SK-N-SH (cell line): Measurements from ENCODE around the gene RNF148. TPM values are rescaled to one million over a fixed set of nuclear protein-coding genes. Genes with fewer than 3 reads are reported as not detected.

ENCODE experiments used
- CTCF ChIA-PET: fragments of 300-600, 350-600 bp; formaldehyde crosslinking; extraction: SDS; loops from one replicate; lab custom pipeline; 2021; lab: Yijun Ruan, JAX
- POLR2A ChIA-PET: fragments of 350-600 bp; sonication (Branson Sonifier 250); formaldehyde crosslinking; extraction: SDS; loops from one replicate; lab custom pipeline; 2020; ENCODE audit warnings: antibody characterized with exemption, inconsistent platforms; lab: Yijun Ruan, JAX
- DNase-seq: peaks from one replicate; pipeline ENCODE4 v3.0.0; 2012
- H2AFZ ChIP-seq: fragments of 200-600 bp; sonication (generic); 2 replicates; pipeline ENCODE4 v1.8.1; 2016; ENCODE audit warnings: antibody characterized with exemption, mild to moderate bottlenecking, low read depth
- H3F3A ChIP-seq: fragments of 200-600 bp; sonication (generic); replicated peaks from 2 replicates; pipeline ENCODE3; 2016; ENCODE audit warnings: antibody characterized with exemption, mild to moderate bottlenecking; ENCODE audit not compliant: insufficient read depth
- H3K27ac ChIP-seq, 2 experiments: fragments of 200-500 bp in 1 of 2; fragments of 200-600 bp in 1 of 2; sonication (Bioruptor generic) in 1 of 2; sonication (generic), shearing (Covaris generic) in 1 of 2; 2 replicates each; pipeline versions ENCODE4 v1.5.1 to v1.6.1; 2014 to 2016; ENCODE audit warnings: low read depth in 2 of 2, inconsistent platforms in 1 of 2, low read length in 1 of 2, mild to moderate bottlenecking in 1 of 2, mixed read lengths in 1 of 2
- H3K27me3 ChIP-seq: fragments of 200-600 bp; sonication (generic), shearing (Covaris generic); 2 replicates; pipeline ENCODE4 v1.6.1; 2016; ENCODE audit warnings: mixed run types; ENCODE audit not compliant: insufficient read depth
- H3K36me3 ChIP-seq, 2 experiments: fragments of 200-500 bp in 1 of 2; fragments of 200-600 bp in 1 of 2; sonication (Bioruptor generic) in 1 of 2; sonication (generic) in 1 of 2; replicated peaks in 1 of 2; 2 replicates each; pipeline versions ENCODE3 to v1.5.1; 2014 to 2016; ENCODE audit warnings: low read length in 1 of 2, mild to moderate bottlenecking in 1 of 2; ENCODE audit not compliant: insufficient read depth in 2 of 2, control insufficient read depth in 1 of 2
- H3K4me1 ChIP-seq, 2 experiments: fragments of 200-500 bp in 1 of 2; fragments of 200-600 bp in 1 of 2; sonication (Bioruptor generic) in 1 of 2; sonication (generic), shearing (Covaris generic) in 1 of 2; 2 replicates each; pipeline versions ENCODE4 v1.5.1 to v1.6.1; 2014 to 2016; ENCODE audit warnings: low read depth in 1 of 2, low read length in 1 of 2, mixed run types in 1 of 2; ENCODE audit not compliant: insufficient read depth in 2 of 2, control insufficient read depth in 1 of 2
- H3K4me2 ChIP-seq: fragments of 200-600 bp; sonication (generic), shearing (Covaris generic); 2 replicates; pipeline ENCODE4 v1.6.1; 2017; ENCODE audit warnings: mixed run types
- H3K4me3 ChIP-seq, 2 experiments: fragments of 200-500 bp in 1 of 2; fragments of 200-600 bp in 1 of 2; sonication (Bioruptor generic) in 1 of 2; sonication (generic), shearing (Covaris generic) in 1 of 2; 2 replicates each; pipeline versions ENCODE4 v1.5.1 to v1.8.1; 2014 to 2016; ENCODE audit warnings: low read depth in 2 of 2, inconsistent platforms in 1 of 2, low read length in 1 of 2, mild to moderate bottlenecking in 1 of 2, mixed read lengths in 1 of 2, moderate library complexity in 1 of 2
- H3K79me2 ChIP-seq: fragments of 200-600 bp; sonication (generic); 2 replicates; pipeline ENCODE4 v1.8.1; 2017; ENCODE audit warnings: mild to moderate bottlenecking; ENCODE audit not compliant: insufficient read depth
- H3K9ac ChIP-seq: fragments of 200-600 bp; sonication (generic); 2 replicates; pipeline ENCODE4 v1.6.1; 2017; ENCODE audit warnings: mixed run types
- H3K9me2 ChIP-seq: fragments of 200-600 bp; sonication (generic); 2 replicates; pipeline ENCODE4 v1.6.1; 2017; ENCODE audit warnings: mixed run types
- H3K9me3 ChIP-seq: fragments of 200-600 bp; sonication (generic); 2 replicates; pipeline ENCODE4 v1.6.1; 2017; ENCODE audit warnings: mixed run types, mild to moderate bottlenecking, moderate library complexity
- H4K20me1 ChIP-seq: fragments of 200-600 bp; sonication (generic); 2 replicates; pipeline ENCODE4 v1.6.1; 2017; ENCODE audit warnings: mild to moderate bottlenecking, mixed run types; ENCODE audit not compliant: insufficient read depth
- CHD2 ChIP-seq: fragments of 150-350 bp; IDR thresholded peaks from 2 replicates; pipeline ENCODE4 v1.6.1; 2018; ENCODE audit warnings: low read length; ENCODE audit not compliant: partially characterized antibody
- ELF1 ChIP-seq: IDR thresholded peaks from 2 replicates; pipeline ENCODE4 v1.4.0; 2012
- EP300 ChIP-seq, 2 experiments: IDR thresholded peaks; 2 replicates each; pipeline versions ENCODE4 v1.4.0 to v1.6.1; 2012; ENCODE audit warnings: borderline replicate concordance in 1 of 2, low read depth in 1 of 2, low read length in 1 of 2
- EZH2phosphoT487 ChIP-seq: fragments of 200-600 bp; sonication (generic); IDR thresholded peaks from 2 replicates; pipeline ENCODE4 v1.6.1; 2017; ENCODE audit warnings: low read depth, mixed run types, mild to moderate bottlenecking, antibody characterized with exemption, moderate library complexity, borderline replicate concordance
- FOSL2 ChIP-seq: IDR thresholded peaks from 2 replicates; pipeline ENCODE4 v1.4.0; 2012; ENCODE audit warnings: low read depth, mild to moderate bottlenecking, moderate library complexity, borderline replicate concordance
- FOXJ3 ChIP-seq: sonication (generic); formaldehyde crosslinking; IDR thresholded peaks from 2 replicates; pipeline ENCODE4 v1.5.1; 2020; ENCODE audit warnings: mild to moderate bottlenecking, missing genetic modification reagents
- FOXM1 ChIP-seq: IDR thresholded peaks from 2 replicates; pipeline ENCODE4 v1.4.0; 2012; ENCODE audit warnings: low read depth, mild to moderate bottlenecking
- GATA2 ChIP-seq: sonication (generic); formaldehyde crosslinking; IDR thresholded peaks from 2 replicates; pipeline ENCODE4 v1.5.0; 2020; ENCODE audit warnings: mild to moderate bottlenecking, missing genetic modification reagents
- IRF3 ChIP-seq: fragments of 150-350 bp; IDR thresholded peaks from 2 replicates; pipeline ENCODE4 v1.6.1; 2016; ENCODE audit warnings: mild to moderate bottlenecking, low read depth, low read length
- JUND ChIP-seq: IDR thresholded peaks from 2 replicates; pipeline ENCODE4 v1.4.0; 2012
- NFIC ChIP-seq: IDR thresholded peaks from 2 replicates; pipeline ENCODE4 v1.4.0; 2012; ENCODE audit warnings: borderline replicate concordance
- NRF1 ChIP-seq: IDR thresholded peaks from 2 replicates; pipeline ENCODE4 v1.6.1; 2012; ENCODE audit warnings: low read depth, mild to moderate bottlenecking, low read length
- POLR2AphosphoS5 ChIP-seq: IDR thresholded peaks from 2 replicates; pipeline ENCODE4 v1.6.1; 2012; ENCODE audit warnings: low read depth, low read length
- RCOR1 ChIP-seq: fragments of 150-350 bp; IDR thresholded peaks from 2 replicates; pipeline ENCODE4 v1.6.1; 2017; ENCODE audit warnings: antibody characterized with exemption, low read length
- REST ChIP-seq: IDR thresholded peaks from 2 replicates; pipeline ENCODE4 v1.6.1; 2012; ENCODE audit warnings: mild to moderate bottlenecking, low read depth, low read length, moderate library complexity
- TAF1 ChIP-seq: IDR thresholded peaks from 2 replicates; pipeline ENCODE4 v1.6.1; 2012; ENCODE audit warnings: low read depth, mild to moderate bottlenecking, low read length, moderate library complexity, borderline replicate concordance
- WGBS: methylation state at CpG from one replicate; pipeline ENCODE4 v1.1.6; 2017; ENCODE audit warnings: low lambda C conversion rate; 5-methylcytosine and 5-hydroxymethylcytosine counted together
- polyA plus RNA-seq, 3 experiments: library from polyadenylated mRNA; depleted of rRNA; stranded (reverse); fragments of >200 nt; gene quantifications; 2 replicates each; pipeline ENCODE4 v1.2.3, GENCODE V29; 2012
- TF ChIP-seq, protein P1 (sequence below): IDR thresholded peaks from 2 replicates; pipeline ENCODE4 v1.4.0; 2012; ENCODE audit warnings: low read depth
- TF ChIP-seq, protein P2 (sequence below): IDR thresholded peaks from 2 replicates; pipeline ENCODE4 v1.4.0; 2012; ENCODE audit warnings: low read depth, borderline replicate concordance
- TF ChIP-seq, protein P3 (sequence below): fragments of 150-350 bp; IDR thresholded peaks from 2 replicates; pipeline ENCODE4 v1.6.1; 2017; ENCODE audit warnings: antibody characterized with exemption, low read length, low read depth, borderline replicate concordance
- TF ChIP-seq, protein P4 (sequence below): IDR thresholded peaks from 2 replicates; pipeline ENCODE4; 2012

The RNF148 gene
- polyA plus RNA-seq, 1 of the 3 experiments (the other 2 are of a cell fraction): not detected

- H3K4me2 ChIP-seq: no peak overlapping the region
- no peak overlapping the region for H3K9ac ChIP-seq
- WGBS: 2% methylated on average over 2 of the region's 2 CpGs
- no peaks in the 10 kb centered on the region for H3K9me3 ChIP-seq
- no peaks in the 10 kb centered on the region for H3K4me1 ChIP-seq
- H3K27me3 ChIP-seq: no peaks in the 10 kb centered on the region
- no peaks in the 10 kb centered on the region for H4K20me1 ChIP-seq
- H3K36me3 ChIP-seq: no peaks in the 10 kb centered on the region
- H3K9me2 ChIP-seq: no peaks in the 10 kb centered on the region
- H3K4me3 ChIP-seq: no peak overlapping the region
- TF ChIP-seq EP300 (IDR thresholded peaks at IDR 0.05; ENCODE audit: borderline replicate concordance in 1 of 2, low read depth in 1 of 2, low read length in 1 of 2) (no peak), EZH2phosphoT487 (no peak), FOXJ3 (no peak), POLR2AphosphoS5 (no peak), CHD2 (no peak), REST (no peak), RCOR1 (no peak), GATA2 (CRISPR knock-in tag) (no peak), NFIC (no peak), FOSL2 (no peak), FOXM1 (no peak), ELF1 (no peak), JUND (no peak), NRF1 (no peak), TAF1 (no peak), IRF3 (no peak)
- TF ChIP-seq, protein P1, sequence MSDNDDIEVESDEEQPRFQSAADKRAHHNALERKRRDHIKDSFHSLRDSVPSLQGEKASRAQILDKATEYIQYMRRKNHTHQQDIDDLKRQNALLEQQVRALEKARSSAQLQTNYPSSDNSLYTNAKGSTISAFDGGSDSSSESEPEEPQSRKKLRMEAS: no peak
- TF ChIP-seq, protein P2, sequence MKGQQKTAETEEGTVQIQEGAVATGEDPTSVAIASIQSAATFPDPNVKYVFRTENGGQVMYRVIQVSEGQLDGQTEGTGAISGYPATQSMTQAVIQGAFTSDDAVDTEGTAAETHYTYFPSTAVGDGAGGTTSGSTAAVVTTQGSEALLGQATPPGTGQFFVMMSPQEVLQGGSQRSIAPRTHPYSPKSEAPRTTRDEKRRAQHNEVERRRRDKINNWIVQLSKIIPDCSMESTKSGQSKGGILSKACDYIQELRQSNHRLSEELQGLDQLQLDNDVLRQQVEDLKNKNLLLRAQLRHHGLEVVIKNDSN: no peak
- TF ChIP-seq, protein P3, sequence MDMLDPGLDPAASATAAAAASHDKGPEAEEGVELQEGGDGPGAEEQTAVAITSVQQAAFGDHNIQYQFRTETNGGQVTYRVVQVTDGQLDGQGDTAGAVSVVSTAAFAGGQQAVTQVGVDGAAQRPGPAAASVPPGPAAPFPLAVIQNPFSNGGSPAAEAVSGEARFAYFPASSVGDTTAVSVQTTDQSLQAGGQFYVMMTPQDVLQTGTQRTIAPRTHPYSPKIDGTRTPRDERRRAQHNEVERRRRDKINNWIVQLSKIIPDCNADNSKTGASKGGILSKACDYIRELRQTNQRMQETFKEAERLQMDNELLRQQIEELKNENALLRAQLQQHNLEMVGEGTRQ: no peak
- TF ChIP-seq, protein P4, sequence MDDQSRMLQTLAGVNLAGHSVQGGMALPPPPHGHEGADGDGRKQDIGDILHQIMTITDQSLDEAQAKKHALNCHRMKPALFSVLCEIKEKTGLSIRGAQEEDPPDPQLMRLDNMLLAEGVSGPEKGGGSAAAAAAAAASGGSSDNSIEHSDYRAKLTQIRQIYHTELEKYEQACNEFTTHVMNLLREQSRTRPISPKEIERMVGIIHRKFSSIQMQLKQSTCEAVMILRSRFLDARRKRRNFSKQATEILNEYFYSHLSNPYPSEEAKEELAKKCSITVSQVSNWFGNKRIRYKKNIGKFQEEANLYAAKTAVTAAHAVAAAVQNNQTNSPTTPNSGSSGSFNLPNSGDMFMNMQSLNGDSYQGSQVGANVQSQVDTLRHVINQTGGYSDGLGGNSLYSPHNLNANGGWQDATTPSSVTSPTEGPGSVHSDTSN: no peak
- TF ChIP-seq, all 33 proteins: peak for 0
- H3F3A ChIP-seq: no peaks in the 10 kb centered on the region
- CTCF ChIA-PET: no interaction called here
- POLR2A ChIA-PET: no interaction called here
- no peak overlapping the region for H3K27ac ChIP-seq
- no peak overlapping the region for H2AFZ ChIP-seq
- no peak for DNase-seq
- H3K79me2 ChIP-seq: no peaks in the 10 kb centered on the region
These were observed 4.1 kb upstream of the RNF148 start for GRCh38 chr7:122706836-122707235.
